Body of pancreas (tissue), 4 donors: Measurements from ENCODE around the gene TMEM269.

Source experiments
- CTCF ChIP-seq, 7 experiments: fragments of 450-650 bp in 4 of 7; fragments of 200-600 bp in 3 of 7; sonication (generic) in 3 of 7; IDR thresholded peaks; one replicate each; pipeline ENCODE4 v1.5.1; 2016 to 2019; ENCODE audit warnings: antibody characterized with exemption in 7 of 7
- POLR2A ChIP-seq, 3 donors: fragments of 450-650 bp; IDR thresholded peaks; one replicate each; pipeline ENCODE4 v1.6.1; 2016; ENCODE audit warnings: antibody characterized with exemption in 3 of 3, mild to moderate bottlenecking in 2 of 3

DNA sequence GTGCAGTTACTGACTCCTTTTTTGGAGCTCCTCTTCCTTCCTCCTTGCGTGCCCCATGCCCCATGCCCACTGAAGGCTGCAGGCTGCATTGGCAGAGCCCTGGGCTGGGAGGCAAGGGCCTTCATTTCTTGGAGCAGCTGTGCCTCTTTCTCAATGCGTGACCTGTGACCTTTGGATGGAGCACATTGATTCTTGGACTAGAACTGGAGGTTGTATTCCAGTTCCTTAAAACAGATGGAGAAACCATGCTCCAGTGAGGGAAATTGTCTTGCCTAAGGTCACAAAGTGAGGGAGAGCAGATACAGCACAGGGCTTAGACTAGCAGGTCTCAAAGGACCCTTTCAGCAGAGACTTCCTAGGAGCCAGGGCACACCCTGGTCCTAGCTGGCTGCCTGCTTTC lies 9.0 kb downstream of the TMEM269 start:
- no peak for TF ChIP-seq CTCF (IDR thresholded peaks at IDR 0.05)
- TF ChIP-seq POLR2A (IDR thresholded peaks at IDR 0.05) = no peak
